Measurements from ENCODE around the gene TAP2.
"Not testable (repeated sequence)": the region's sequence is repeated elsewhere in the genome, so short reads cannot be mapped to it uniquely, and the experiment has no call there.

The TAP2 gene

GRCh38 chr6:32838114-32838958, at the start of gene TAP2:
Gene TAP2, minus strand, starts transcription at chr6:32838739. Its CDS starts 506 bp downstream, at chr6:32838233.
- DNase-seq, result peak; percentile 65

- DNase-seq, result no peak
Measured at GRCh38 chr6:32887616-32888015, 49.1 kb upstream of the TAP2 start.

- no peak for DNase-seq
Measured at GRCh38 chr6:32886681-32887383, 48.3 kb upstream of the TAP2 start.

- peak; percentile 45 for DNase-seq
Measured at GRCh38 chr6:32885698-32886286, 47.3 kb upstream of the TAP2 start.

GRCh38 chr6:32883789-32884188, 45.2 kb upstream of the TAP2 start:
- DNase-seq, result no peak

- no peak for DNase-seq
Measured at GRCh38 chr6:32882879-32883250, 44.3 kb upstream of the TAP2 start.

- not testable (repeated sequence) for DNase-seq
Measured at GRCh38 chr6:32880962-32881361, 42.4 kb upstream of the TAP2 start.

DNA sequence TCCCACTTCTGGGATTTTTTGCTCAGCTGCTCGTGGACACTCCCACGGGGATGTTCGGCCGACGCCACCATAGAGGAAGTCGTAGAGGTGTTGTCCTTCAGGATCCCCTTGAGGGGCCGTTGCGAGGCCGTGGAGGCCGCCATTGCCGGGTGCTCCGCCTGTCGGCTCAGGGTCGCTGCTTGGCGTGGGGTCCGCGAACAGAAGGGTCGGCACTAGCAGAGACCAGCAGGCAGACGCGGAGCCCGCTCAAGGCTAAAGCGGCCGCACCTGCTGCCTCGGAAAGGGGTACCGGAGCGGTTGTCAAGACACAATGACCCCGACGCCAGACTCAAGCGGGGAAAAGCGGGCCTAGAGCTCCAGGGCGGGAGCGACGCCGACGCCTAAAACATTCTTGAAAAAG, 41.2 kb upstream of the TAP2 start:
- DNase-seq, result no peak

- DNase-seq, result no peak
Measured at GRCh38 chr6:32876603-32877002, 38.1 kb upstream of the TAP2 start.

- DNase-seq, result not testable (repeated sequence)
Measured at GRCh38 chr6:32873947-32874346, 35.4 kb upstream of the TAP2 start.

GRCh38 chr6:32868257-32868788, 29.8 kb upstream of the TAP2 start:
- peak; percentile 23 for DNase-seq

- no peak for DNase-seq
Measured at GRCh38 chr6:32867554-32868256, 29.2 kb upstream of the TAP2 start.

DNA sequence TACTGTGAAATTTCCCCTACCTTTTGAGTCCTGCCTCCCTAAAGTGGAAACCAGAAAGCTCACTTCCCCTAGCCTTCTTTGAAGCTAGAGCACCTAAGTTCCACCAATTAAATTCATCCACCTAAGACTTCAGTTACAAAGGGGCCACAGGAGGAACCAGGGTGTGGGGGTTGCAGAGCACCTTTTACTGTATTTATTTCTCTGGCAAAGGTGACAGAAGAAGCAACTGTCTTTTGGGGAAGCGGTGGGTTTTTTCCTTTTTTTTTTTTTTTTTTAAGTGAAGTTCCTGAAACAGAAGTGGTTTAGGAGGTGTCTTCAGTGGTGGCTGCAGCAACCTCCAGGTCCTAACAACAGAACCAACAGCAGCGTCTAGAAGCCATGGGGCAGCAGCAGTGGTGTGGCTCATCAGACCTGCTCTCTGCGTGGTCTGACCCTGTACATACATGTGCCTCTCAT, 28.5 kb upstream of the TAP2 start:
- no peak for DNase-seq

DNA sequence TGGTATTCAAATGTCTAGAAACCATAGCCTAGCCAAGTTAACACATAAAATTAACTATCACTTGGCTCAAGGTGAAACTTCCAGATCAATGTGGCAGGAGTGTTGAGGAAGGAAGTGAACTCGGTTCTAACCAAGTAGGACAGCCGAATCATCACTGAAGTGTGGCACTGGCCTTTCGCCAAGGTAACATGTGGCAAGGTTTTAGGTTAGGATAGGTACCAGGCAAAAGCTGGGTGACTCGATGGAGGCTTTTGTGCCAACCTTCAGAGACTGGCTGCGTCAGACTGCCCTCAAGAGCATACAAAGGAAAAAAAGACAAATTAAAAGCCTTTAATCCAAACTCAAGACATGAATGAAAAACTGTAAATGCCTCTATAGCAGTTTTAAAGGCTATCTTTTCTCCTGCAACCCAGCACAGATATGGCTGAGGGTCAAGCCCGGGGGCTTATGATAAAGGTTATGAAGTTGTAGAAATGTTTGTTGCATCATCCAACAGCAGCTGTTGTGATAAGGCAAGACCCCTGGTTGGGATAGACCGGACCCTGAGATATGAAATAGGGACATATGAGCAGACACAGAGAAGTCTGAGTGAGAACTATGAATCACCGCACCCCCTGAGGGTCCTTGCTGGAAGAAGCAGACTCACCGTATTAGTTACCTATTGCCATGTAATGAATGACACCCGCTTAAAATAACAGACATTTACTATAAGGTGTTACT, 27.3 kb upstream of the TAP2 start:
- no peak for DNase-seq

- no peak for DNase-seq
Measured at GRCh38 chr6:32862725-32863124, 24.2 kb upstream of the TAP2 start.

DNA sequence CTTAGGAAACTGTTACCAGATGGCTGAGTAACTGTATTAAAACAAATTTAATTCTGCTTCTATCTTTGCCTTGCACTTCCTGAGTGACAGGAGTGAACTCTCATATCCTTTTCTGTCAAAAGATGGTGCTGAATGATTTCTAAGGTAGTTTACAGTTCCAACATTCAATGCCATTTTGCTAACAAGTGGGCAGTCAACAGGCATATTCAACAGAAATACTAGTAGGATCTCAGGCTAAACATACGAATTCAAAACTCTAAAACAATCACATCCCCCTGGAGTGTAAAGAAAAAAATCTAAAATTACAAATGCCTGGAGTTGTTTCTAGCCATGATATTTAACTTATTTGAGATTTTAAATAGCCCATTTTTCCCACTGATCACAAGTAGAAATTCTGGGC, 22.1 kb upstream of the TAP2 start:
- DNase-seq, result no peak

GRCh38 chr6:32858194-32858593, 19.7 kb upstream of the TAP2 start:
- no peak for DNase-seq

GRCh38 chr6:32857156-32857891, 18.8 kb upstream of the TAP2 start:
- no peak for DNase-seq

DNA sequence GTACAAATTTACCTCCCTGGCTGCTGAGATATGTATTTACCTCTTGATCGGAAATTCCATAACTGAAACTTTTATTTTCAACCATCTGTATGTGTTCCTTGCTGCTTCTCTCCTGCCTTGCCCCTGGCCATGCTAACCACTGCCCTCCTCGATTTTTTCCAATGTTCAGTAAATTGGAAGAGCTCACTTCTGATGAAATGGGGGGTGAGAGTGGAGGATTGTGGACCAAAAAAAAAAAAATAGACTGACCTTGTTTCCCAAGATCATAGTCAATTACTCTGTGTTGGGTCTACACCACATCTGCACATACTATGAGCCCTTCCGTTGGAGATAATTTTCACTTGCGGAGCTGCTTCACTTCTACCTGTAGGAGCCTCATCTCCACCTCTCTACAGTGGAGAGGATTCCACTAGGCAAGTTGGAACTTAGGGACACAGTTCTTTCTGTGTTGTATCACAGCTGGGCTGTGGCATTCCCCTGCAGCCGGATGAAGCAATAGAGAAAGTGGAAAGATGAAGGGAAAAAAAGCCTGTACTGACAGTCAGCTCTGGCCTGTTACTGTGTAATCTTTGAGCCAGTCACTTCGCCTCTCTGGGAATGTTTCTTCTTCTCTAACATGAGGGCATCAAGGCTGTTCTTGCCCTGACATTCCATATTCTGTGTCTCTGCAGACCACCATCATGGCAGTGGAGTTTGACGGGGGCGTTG, 17.1 kb upstream of the TAP2 start:
- no peak for DNase-seq

- DNase-seq, result peak; percentile 5
Measured at GRCh38 chr6:32854376-32855178, 16.0 kb upstream of the TAP2 start.
